ENCODE results near the gene PHF1. TPM values are rescaled to one million over a fixed set of nuclear protein-coding genes. Genes with fewer than 3 reads are reported as not detected.

The PHF1 gene
- total RNA-seq, 1 donor from 2014 or later, result 63.6 TPM

- Mint-ChIP-seq H3K27me3 (ENCODE audit: low read depth) (no peaks in the 10 kb centered on the region), H3K9me3 (no peaks in the 10 kb centered on the region), H3K36me3 (peaks cover 7% of the 10 kb centered on the region), H3K4me3 (peak overlapping the region; percentile 94), H3K4me1 (peaks cover 52% of the 10 kb centered on the region), H3K27ac (peak overlapping the region; percentile 98)
- TF ChIP-seq, protein P1, sequence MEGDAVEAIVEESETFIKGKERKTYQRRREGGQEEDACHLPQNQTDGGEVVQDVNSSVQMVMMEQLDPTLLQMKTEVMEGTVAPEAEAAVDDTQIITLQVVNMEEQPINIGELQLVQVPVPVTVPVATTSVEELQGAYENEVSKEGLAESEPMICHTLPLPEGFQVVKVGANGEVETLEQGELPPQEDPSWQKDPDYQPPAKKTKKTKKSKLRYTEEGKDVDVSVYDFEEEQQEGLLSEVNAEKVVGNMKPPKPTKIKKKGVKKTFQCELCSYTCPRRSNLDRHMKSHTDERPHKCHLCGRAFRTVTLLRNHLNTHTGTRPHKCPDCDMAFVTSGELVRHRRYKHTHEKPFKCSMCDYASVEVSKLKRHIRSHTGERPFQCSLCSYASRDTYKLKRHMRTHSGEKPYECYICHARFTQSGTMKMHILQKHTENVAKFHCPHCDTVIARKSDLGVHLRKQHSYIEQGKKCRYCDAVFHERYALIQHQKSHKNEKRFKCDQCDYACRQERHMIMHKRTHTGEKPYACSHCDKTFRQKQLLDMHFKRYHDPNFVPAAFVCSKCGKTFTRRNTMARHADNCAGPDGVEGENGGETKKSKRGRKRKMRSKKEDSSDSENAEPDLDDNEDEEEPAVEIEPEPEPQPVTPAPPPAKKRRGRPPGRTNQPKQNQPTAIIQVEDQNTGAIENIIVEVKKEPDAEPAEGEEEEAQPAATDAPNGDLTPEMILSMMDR (IDR thresholded peaks at IDR 0.05; ENCODE audit: unreplicated experiment), result no peak
- no peak for DNase-seq (ENCODE audit: low spot score in 2 of 2, unreplicated experiment in 2 of 2)
Observed at GRCh38 chr6:33416386-33417127, 5.7 kb downstream of the PHF1 start.

DNA sequence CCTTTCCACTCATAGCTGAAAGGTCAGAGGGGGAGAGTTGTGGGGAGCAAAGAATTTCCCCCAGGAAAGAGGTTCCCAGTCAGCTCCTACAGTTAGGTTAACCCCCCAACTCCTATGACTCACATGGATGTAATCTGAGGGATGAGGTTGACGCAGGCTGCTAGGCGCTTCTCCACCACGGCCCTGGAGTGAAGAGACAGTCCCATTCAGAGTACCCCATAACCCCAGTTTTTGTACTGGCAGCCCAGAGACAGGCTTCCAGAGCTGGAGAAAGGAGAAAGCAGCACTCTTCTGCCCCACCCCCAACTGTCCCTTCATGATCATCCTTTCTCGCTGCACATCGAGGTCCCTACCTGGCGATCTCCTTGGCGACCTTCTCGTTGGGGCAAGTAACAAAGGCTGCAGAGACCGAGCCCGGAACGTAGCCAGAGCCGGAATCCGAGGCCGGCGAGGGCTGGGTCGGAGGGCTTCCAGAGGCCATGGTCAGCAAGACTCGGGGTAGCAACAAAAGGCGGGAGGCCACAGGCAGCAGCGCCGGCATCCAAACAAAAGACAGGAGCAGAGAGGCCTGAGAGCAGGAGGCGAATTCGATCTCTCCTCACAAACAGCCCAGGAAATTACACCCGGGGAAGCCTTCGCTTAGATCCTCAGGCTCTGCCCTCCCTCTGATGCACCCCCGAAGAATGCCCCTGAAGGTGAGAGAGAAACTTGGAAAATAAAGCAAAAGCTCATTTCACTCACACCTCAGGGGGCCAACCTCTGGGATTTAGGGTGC lies 6.5 kb downstream of the PHF1 start:
- DNase-seq (ENCODE audit: low spot score in 2 of 2, unreplicated experiment in 2 of 2), result no peak
- Mint-ChIP-seq H3K36me3 (peaks cover 7% of the 10 kb centered on the region), H3K4me1 (peaks cover 54% of the 10 kb centered on the region), H3K9me3 (no peaks in the 10 kb centered on the region), H3K27ac (peak overlapping the region; percentile 98), H3K27me3 (ENCODE audit: low read depth) (no peaks in the 10 kb centered on the region), H3K4me3 (peak overlapping the region; percentile 94)
- TF ChIP-seq, protein P1 (IDR thresholded peaks at IDR 0.05; ENCODE audit: unreplicated experiment), result no peak

DNA sequence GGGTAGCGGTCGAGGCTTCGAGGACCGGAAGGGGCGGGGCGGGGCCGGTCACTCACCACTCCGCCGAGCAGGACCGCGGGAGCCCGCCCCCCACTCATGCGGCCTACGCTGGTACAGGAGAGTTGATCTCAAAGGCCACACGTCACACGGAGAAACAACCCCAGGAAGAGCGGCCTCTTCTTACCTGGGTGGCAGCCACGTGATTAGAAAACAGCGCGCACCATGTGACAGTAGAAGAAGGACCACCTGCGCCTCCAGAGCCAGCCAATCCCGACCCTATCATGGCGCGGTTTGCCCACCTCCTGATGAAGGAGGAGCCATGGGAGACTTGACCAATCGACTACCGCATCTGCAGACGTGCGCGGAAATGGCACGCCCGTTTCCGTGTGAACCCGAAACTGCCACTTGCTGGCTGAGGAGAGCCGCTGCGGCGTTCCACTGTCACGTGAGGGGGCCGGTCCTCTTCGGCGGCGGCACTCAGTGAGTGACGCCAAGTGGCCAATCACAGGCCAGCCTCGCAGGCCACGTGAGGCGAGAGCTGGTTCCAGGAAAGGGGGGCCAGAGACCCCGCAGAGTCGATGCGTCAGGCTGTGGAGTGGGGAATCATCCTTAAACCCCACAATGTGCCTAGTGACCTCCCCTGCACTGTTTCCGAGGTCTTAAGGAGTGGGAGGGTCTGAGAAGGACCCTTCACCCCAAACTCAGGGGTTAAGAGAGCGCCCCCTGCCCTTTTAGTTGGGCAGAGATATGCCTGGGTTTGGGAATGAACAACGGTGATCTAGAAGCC lies 7.3 kb downstream of the PHF1 start, which contains the start of gene CUTA:
Gene CUTA, minus strand, starts transcription at position 205 of the 787 bp plus-strand sequence. Its CDS starts 107 bp downstream, at position 98.
- H3K27me3 Mint-ChIP-seq (ENCODE audit: low read depth), result no peaks in the 10 kb centered on the region
- peaks cover 55% of the 10 kb centered on the region for H3K4me1 Mint-ChIP-seq
- H3K36me3 Mint-ChIP-seq, result peaks cover 10% of the 10 kb centered on the region
- peak within 1 kb of the TSS; percentile 98 for H3K27ac Mint-ChIP-seq
- TF ChIP-seq, protein P1 (IDR thresholded peaks at IDR 0.05; ENCODE audit: unreplicated experiment), result peak; percentile 24
- peak; percentile 97 to 98 for DNase-seq (ENCODE audit: low spot score in 2 of 2, unreplicated experiment in 2 of 2)
- no peaks in the 10 kb centered on the region for H3K9me3 Mint-ChIP-seq
- H3K4me3 Mint-ChIP-seq, result peak within 1 kb of the TSS; percentile 94

- H3K4me1 Mint-ChIP-seq, result peaks cover 61% of the 10 kb centered on the region
- peak overlapping the region; percentile 94 for H3K4me3 Mint-ChIP-seq
- TF ChIP-seq, protein P1 (IDR thresholded peaks at IDR 0.05; ENCODE audit: unreplicated experiment), result no peak
- no peak for DNase-seq (ENCODE audit: low spot score in 2 of 2, unreplicated experiment in 2 of 2)
- no peaks in the 10 kb centered on the region for H3K27me3 Mint-ChIP-seq (ENCODE audit: low read depth)
- H3K36me3 Mint-ChIP-seq, result peaks cover 13% of the 10 kb centered on the region
- H3K27ac Mint-ChIP-seq, result peak overlapping the region; percentile 98
- H3K9me3 Mint-ChIP-seq, result no peaks in the 10 kb centered on the region
Observed at GRCh38 chr6:33418690-33419291, 8.0 kb downstream of the PHF1 start.

Data from mesothelial cell of epicardium (in vitro differentiated cells).